ENCODE measurements around the gene NLRP11.

NLRP11 gene

GRCh38 chr19:55858401-55858800, 26.6 kb upstream of the NLRP11 start:
- TF ChIP-seq CTCF (IDR thresholded peaks at IDR 0.05; ENCODE audit: low read depth, low read length, missing control alignments): no peak
- DNase-seq: no peak
- H3K27ac ChIP-seq: no peak overlapping the region
- in situ Hi-C loops (cut with HindIII; ENCODE audit: low pct_ligation_motif_present, low sequenced_read_pairs): no loop called here
- no peaks in the 10 kb centered on the region for H3K36me3 ChIP-seq (replicated peaks)
- no peaks in the 10 kb centered on the region for H3K27me3 ChIP-seq (replicated peaks)
- no peak overlapping the region for H3K4me3 ChIP-seq (ENCODE audit: low read depth, low read length)

DNA sequence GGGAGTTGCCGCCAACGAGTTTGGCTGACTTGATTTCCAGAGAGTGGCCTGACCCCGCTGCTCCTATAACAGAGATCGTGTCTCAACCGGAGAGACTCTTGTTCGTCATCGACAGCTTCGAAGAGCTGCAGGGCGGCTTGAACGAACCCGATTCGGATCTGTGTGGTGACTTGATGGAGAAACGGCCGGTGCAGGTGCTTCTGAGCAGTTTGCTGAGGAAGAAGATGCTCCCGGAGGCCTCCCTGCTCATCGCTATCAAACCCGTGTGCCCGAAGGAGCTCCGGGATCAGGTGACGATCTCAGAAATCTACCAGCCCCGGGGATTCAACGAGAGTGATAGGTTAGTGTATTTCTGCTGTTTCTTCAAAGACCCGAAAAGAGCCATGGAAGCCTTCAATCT, 26.2 kb upstream of the NLRP11 start:
- DNase-seq: no peak
- in situ Hi-C loops (cut with HindIII; ENCODE audit: low pct_ligation_motif_present, low sequenced_read_pairs): no loop called here
- no peak for TF ChIP-seq CTCF (IDR thresholded peaks at IDR 0.05; ENCODE audit: low read depth, low read length, missing control alignments)
- Histone ChIP-seq H3K4me3 (ENCODE audit: low read depth, low read length) (no peak overlapping the region), H3K36me3 (replicated peaks) (no peaks in the 10 kb centered on the region), H3K27me3 (replicated peaks) (no peaks in the 10 kb centered on the region), H3K27ac (no peak overlapping the region)

DNA sequence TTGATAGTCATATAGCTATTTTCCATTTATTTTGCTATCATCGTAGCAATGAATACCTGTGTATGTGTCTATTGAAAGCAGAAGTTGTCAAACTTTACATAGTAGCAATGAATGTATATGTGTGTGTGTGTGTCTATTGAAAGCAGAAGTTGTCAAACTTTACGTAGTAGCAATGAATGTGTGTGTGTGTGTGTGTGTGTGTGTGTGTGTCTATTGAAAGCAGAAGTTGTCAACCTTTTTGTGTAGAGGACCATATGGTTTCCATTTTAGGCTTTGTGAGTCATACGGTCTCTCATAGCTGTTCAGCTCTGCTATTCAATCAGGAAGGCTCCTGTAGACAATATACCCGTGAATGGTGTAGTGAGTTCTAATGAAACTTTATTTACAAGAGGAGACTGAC, 25.4 kb upstream of the NLRP11 start:
- in situ Hi-C loops (cut with HindIII; ENCODE audit: low pct_ligation_motif_present, low sequenced_read_pairs): no loop called here
- Histone ChIP-seq H3K36me3 (replicated peaks) (no peaks in the 10 kb centered on the region), H3K4me3 (ENCODE audit: low read depth, low read length) (no peak overlapping the region), H3K27me3 (replicated peaks) (no peaks in the 10 kb centered on the region), H3K27ac (no peak overlapping the region)
- DNase-seq: no peak
- no peak for TF ChIP-seq CTCF (IDR thresholded peaks at IDR 0.05; ENCODE audit: low read depth, low read length, missing control alignments)

- no peak for TF ChIP-seq CTCF (IDR thresholded peaks at IDR 0.05; ENCODE audit: low read depth, low read length, missing control alignments)
- H3K36me3 ChIP-seq (replicated peaks): no peaks in the 10 kb centered on the region
- H3K4me3 ChIP-seq (ENCODE audit: low read depth, low read length): no peak overlapping the region
- no peaks in the 10 kb centered on the region for H3K27me3 ChIP-seq (replicated peaks)
- no peak for DNase-seq
- no peak overlapping the region for H3K27ac ChIP-seq
- in situ Hi-C loops (cut with HindIII; ENCODE audit: low pct_ligation_motif_present, low sequenced_read_pairs): no loop called here
Measured at GRCh38 chr19:55855160-55855559, 23.4 kb upstream of the NLRP11 start.

DNA sequence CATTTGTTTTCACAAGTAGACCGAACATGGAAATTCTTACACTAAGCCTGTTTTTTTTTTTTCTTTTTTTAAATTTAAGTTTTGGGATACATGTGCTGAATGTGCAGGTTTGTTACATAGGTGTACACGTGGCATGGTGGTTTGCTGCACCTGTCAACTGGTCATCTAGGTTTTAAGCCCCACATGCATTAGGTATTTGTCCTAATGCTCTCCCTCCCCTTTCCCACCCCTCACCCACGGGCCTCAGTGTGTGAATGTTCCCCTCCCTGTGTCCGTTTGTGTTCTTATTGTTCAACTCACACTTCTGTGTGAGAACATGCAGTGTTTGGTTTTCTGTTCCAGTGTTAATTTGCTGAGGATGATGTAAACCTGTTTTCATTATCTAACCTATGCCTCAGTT, 7.1 kb upstream of the NLRP11 start:
- Histone ChIP-seq H3K4me3 (ENCODE audit: low read depth, low read length) (no peak overlapping the region), H3K27me3 (replicated peaks) (no peaks in the 10 kb centered on the region), H3K27ac (no peak overlapping the region), H3K36me3 (replicated peaks) (no peaks in the 10 kb centered on the region)
- in situ Hi-C loops (cut with HindIII; ENCODE audit: low pct_ligation_motif_present, low sequenced_read_pairs): no loop called here
- no peak for TF ChIP-seq CTCF (IDR thresholded peaks at IDR 0.05; ENCODE audit: low read depth, low read length, missing control alignments)
- no peak for DNase-seq

DNA sequence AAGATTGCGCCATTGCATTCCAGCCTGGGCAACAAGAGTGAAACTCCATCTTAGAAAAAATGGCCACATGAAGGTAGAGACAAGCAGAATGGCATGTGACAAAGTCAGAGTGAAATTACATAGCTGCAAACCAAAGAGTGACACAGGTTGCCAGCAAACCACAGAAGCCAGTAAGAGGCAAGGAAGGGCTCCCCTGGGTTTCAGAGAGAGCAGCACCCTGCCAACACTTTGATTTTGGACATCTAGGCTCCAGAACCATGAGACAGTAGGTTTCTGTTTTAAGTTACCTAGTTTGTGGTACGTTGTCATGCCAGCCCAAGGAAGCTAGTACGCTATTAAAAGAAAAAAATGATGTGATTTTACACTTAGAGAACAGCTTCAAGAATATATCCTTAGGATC, 6.5 kb upstream of the NLRP11 start:
- no peak for DNase-seq
- in situ Hi-C loops (cut with HindIII; ENCODE audit: low pct_ligation_motif_present, low sequenced_read_pairs): no loop called here
- Histone ChIP-seq H3K27ac (no peak overlapping the region), H3K4me3 (ENCODE audit: low read depth, low read length) (no peak overlapping the region), H3K36me3 (replicated peaks) (no peaks in the 10 kb centered on the region), H3K27me3 (replicated peaks) (no peaks in the 10 kb centered on the region)
- TF ChIP-seq CTCF (IDR thresholded peaks at IDR 0.05; ENCODE audit: low read depth, low read length, missing control alignments): no peak
